Testis (tissue), 2 donors: ENCODE measurements around the gene NUDT14.

Experiments used
- POLR2A ChIP-seq: fragments of 450-650 bp; IDR thresholded peaks from one replicate; pipeline ENCODE4 v1.6.1; 2017; ENCODE audit warnings: antibody characterized with exemption, mild to moderate bottlenecking, moderate library complexity
- TF ChIP-seq, protein P1 (sequence below), 3 experiments: fragments of 450-650 bp in 2 of 3; fragments of 200-600 bp in 1 of 3; sonication (generic) in 1 of 3; IDR thresholded peaks; one replicate each; pipeline ENCODE4 v1.5.1; 2016 to 2019; ENCODE audit warnings: antibody characterized with exemption in 3 of 3, mild to moderate bottlenecking in 2 of 3, moderate library complexity in 1 of 3

DNA sequence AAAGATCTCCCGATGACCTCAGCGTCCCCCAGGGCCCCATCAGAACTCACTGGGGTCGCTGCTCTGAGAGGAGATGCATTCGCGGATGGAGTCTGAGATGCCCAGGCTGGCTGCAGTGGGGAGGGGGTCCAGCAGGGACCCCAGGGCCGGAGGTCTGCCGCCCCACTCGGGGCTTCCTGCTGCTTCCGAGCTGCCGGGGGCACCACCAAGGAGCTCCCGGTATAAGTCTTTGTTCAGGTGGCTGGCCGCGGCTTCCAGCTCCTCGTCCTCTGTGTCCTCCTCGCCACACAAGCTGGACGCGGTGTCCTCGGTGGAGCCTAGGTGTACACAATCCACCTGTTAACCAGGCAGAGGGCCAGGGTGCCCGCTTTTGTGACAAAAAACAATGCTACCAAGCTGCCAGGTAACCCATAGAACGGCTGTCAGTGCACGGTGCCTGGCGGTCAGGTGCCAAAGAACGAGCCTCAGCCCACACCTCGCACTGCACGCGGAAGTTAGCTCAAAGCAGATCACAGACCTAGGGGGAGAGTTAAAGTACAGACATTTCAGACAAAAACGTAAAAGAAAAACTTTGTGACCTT lies 40.6 kb upstream of the NUDT14 start:
- TF ChIP-seq, protein P1, sequence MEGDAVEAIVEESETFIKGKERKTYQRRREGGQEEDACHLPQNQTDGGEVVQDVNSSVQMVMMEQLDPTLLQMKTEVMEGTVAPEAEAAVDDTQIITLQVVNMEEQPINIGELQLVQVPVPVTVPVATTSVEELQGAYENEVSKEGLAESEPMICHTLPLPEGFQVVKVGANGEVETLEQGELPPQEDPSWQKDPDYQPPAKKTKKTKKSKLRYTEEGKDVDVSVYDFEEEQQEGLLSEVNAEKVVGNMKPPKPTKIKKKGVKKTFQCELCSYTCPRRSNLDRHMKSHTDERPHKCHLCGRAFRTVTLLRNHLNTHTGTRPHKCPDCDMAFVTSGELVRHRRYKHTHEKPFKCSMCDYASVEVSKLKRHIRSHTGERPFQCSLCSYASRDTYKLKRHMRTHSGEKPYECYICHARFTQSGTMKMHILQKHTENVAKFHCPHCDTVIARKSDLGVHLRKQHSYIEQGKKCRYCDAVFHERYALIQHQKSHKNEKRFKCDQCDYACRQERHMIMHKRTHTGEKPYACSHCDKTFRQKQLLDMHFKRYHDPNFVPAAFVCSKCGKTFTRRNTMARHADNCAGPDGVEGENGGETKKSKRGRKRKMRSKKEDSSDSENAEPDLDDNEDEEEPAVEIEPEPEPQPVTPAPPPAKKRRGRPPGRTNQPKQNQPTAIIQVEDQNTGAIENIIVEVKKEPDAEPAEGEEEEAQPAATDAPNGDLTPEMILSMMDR (IDR thresholded peaks at IDR 0.05): no peak
- TF ChIP-seq POLR2A: no peak
